Naive thymus-derived CD4-positive, alpha-beta T cell (primary cell): Measurements from ENCODE around the gene MACROD2. TPM values are rescaled to one million over a fixed set of nuclear protein-coding genes. Genes with fewer than 3 reads are reported as not detected.
A peak's percentile ranks its signal among the peaks of the same experiment; 100 is the strongest.

ENCODE experiments used
- ATAC-seq: fragments of 150-1000 bp; cut with Tn5 transposase; 2 replicates; pipeline ENCODE4 v1.10.0; 2021; ENCODE audit warnings: mild to moderate bottlenecking, moderate library complexity
- CTCF ChIA-PET: fragments of 350-600 bp; sonication (Branson Sonifier 250); formaldehyde crosslinking; loops from one replicate; lab custom pipeline; 2021; ENCODE audit warnings: antibody characterized with exemption; lab: Charles Lee
- POLR2A ChIA-PET: fragments of 350-600 bp; sonication (Branson Sonifier 250); formaldehyde crosslinking; loops from one replicate; lab custom pipeline; 2021; ENCODE audit warnings: antibody characterized with exemption, inconsistent platforms; lab: Charles Lee
- DNase-seq, 9 donors: peaks; one replicate each; pipeline versions ENCODE4 v3.0.0 to v3.0.0-alpha.2; 2020 to 2022; ENCODE audit warnings: mixed read lengths in 1 of 9
- H3K27ac ChIP-seq: one replicate; pipeline ENCODE4 v1.7.0; 2013; ENCODE audit warnings: mild to moderate bottlenecking, low read depth, low read length, moderate library complexity
- H3K27me3 ChIP-seq, 2 donors: one replicate each; pipeline ENCODE4 v1.7.0; 2013; ENCODE audit warnings: low read length in 2 of 2, mild to moderate bottlenecking in 2 of 2, moderate library complexity in 2 of 2; ENCODE audit not compliant: control insufficient read depth in 2 of 2, insufficient read depth in 2 of 2
- H3K36me3 ChIP-seq, 3 experiments: 1 replicate in 2 of 3; 2 replicates in 1 of 3; pipeline ENCODE4 v1.7.0; 2013; ENCODE audit warnings: low read length in 3 of 3, mild to moderate bottlenecking in 3 of 3, moderate library complexity in 1 of 3; ENCODE audit not compliant: insufficient read depth in 3 of 3, control insufficient read depth in 2 of 3
- H3K4me1 ChIP-seq, 2 donors: one replicate each; pipeline ENCODE4 v1.7.0; 2013; ENCODE audit warnings: low read length in 2 of 2, mild to moderate bottlenecking in 2 of 2, moderate library complexity in 1 of 2; ENCODE audit not compliant: control insufficient read depth in 2 of 2, insufficient read depth in 2 of 2
- H3K4me3 ChIP-seq: 2 replicates; pipeline ENCODE4 v1.7.0; 2013; ENCODE audit warnings: mild to moderate bottlenecking, low read length
- H3K9me3 ChIP-seq, 3 experiments: 1 replicate in 2 of 3; 2 replicates in 1 of 3; pipeline ENCODE4 v1.7.0; 2013; ENCODE audit warnings: low read length in 3 of 3; ENCODE audit not compliant: control insufficient read depth in 2 of 3
- H3K27ac Mint-ChIP-seq, 9 donors: one replicate each; pipeline ENCODE4 v1.8.0; 2020 to 2022; ENCODE audit warnings: mixed read lengths in 9 of 9, mild to moderate bottlenecking in 8 of 9, moderate library complexity in 5 of 9, inconsistent platforms in 2 of 9
- H3K27me3 Mint-ChIP-seq, 5 donors: one replicate each; pipeline ENCODE4 v1.8.0; 2021 to 2022; ENCODE audit warnings: mixed read lengths in 5 of 5, mild to moderate bottlenecking in 1 of 5
- H3K36me3 Mint-ChIP-seq, 5 donors: one replicate each; pipeline ENCODE4 v1.8.0; 2020 to 2022; ENCODE audit warnings: mixed read lengths in 5 of 5, mild to moderate bottlenecking in 3 of 5, inconsistent platforms in 1 of 5
- H3K4me1 Mint-ChIP-seq, 7 donors: one replicate each; pipeline ENCODE4 v1.8.0; 2020 to 2022; ENCODE audit warnings: mixed read lengths in 7 of 7, mild to moderate bottlenecking in 3 of 7, inconsistent platforms in 1 of 7
- H3K4me3 Mint-ChIP-seq, 10 donors: one replicate each; pipeline ENCODE4 v1.8.0; 2020 to 2022; ENCODE audit warnings: mild to moderate bottlenecking in 10 of 10, mixed read lengths in 10 of 10, moderate library complexity in 6 of 10, inconsistent platforms in 2 of 10
- H3K9me3 Mint-ChIP-seq, 11 donors: one replicate each; pipeline ENCODE4 v1.8.0; 2020 to 2022; ENCODE audit warnings: mixed read lengths in 11 of 11, mild to moderate bottlenecking in 4 of 11, inconsistent platforms in 1 of 11, moderate library complexity in 1 of 11
- intact Hi-C, 2 donors: fragments of 100-400 bp; cut with micrococcal nuclease; formaldehyde crosslinking; loops; one replicate each; pipeline ENCODE4 v1.15.1; 2023
- polyA plus RNA-seq, 2 donors: library from polyadenylated mRNA; unstranded; fragments of 300-500 nt; fragmentation: Illumina TruSeq; gene quantifications; one replicate each; pipeline ENCODE4 v1.2.3, GENCODE V29; 2021
- total RNA-seq, 6 experiments: library from RNA in 5 of 6; stranded (reverse) in 5 of 6; gene quantifications; 1 replicate in 5 of 6; 2 replicates in 1 of 6; pipeline ENCODE4 v1.2.3 and lab custom pipeline; 2021 to 2026

Gene MACROD2
- total and polyA plus RNA-seq, 7 experiments from 2014 or later = 0.27 to 0.86 (median 0.34) TPM; not detected in 4

GRCh38 chr20:15475483-15475882, 1480.2 kb downstream of the MACROD2 start:
- ATAC-seq (peak; percentile 32), DNase-seq (no peak)
- no peaks in the 10 kb centered on the region for H3K27me3 ChIP-seq
- no peaks in the 10 kb centered on the region for H3K4me1 ChIP-seq
- POLR2A ChIA-PET = no interaction called here
- H3K4me3 ChIP-seq = no peak overlapping the region
- CTCF ChIA-PET = no interaction called here
- peaks cover 0 to 3% (median 0%) of the 10 kb centered on the region in 5 donors for H3K36me3 Mint-ChIP-seq
- intact Hi-C loops = no loop called here
- H3K36me3 ChIP-seq = no peaks in the 10 kb centered on the region
- no peak overlapping the region for H3K27ac Mint-ChIP-seq
- no peak overlapping the region for H3K4me3 Mint-ChIP-seq
- no peak overlapping the region for H3K27ac ChIP-seq
- H3K9me3 ChIP-seq = no peaks in the 10 kb centered on the region
- H3K4me1 Mint-ChIP-seq = peaks cover 0 to 1% (median 0%) of the 10 kb centered on the region in 7 donors
- H3K9me3 Mint-ChIP-seq = peaks cover 0 to 10% (median 2%) of the 10 kb centered on the region in 11 donors
- H3K27me3 Mint-ChIP-seq = no peaks in the 10 kb centered on the region

- no peaks in the 10 kb centered on the region for H3K9me3 ChIP-seq
- H3K36me3 ChIP-seq = no peaks in the 10 kb centered on the region
- CTCF ChIA-PET = no interaction called here
Observed at GRCh38 chr20:15476186-15476585, 1480.9 kb downstream of the MACROD2 start.

GRCh38 chr20:15476781-15477180, 1481.5 kb downstream of the MACROD2 start:
- Mint-ChIP-seq H3K27ac (no peak overlapping the region), H3K36me3 (peaks cover 0 to 3% (median 0%) of the 10 kb centered on the region in 5 donors), H3K9me3 (peaks cover 0 to 13% (median 2%) of the 10 kb centered on the region in 11 donors), H3K27me3 (peaks cover 0 to 4% (median 0%) of the 10 kb centered on the region in 5 donors), H3K4me3 (no peak overlapping the region), H3K4me1 (peaks cover 0 to 1% (median 0%) of the 10 kb centered on the region in 7 donors)
- ChIA-PET POLR2A (no interaction called here), CTCF (no interaction called here)
- no peaks in the 10 kb centered on the region for H3K27me3 ChIP-seq
- no peak overlapping the region for H3K27ac ChIP-seq
- DNase-seq (no peak), ATAC-seq (no peak)
- H3K36me3 ChIP-seq = no peaks in the 10 kb centered on the region
- no peak overlapping the region for H3K4me3 ChIP-seq
- H3K4me1 ChIP-seq = no peaks in the 10 kb centered on the region
- intact Hi-C loops = no loop called here
- no peaks in the 10 kb centered on the region for H3K9me3 ChIP-seq

More at GRCh38 chr20:15476186-15476585, 1480.9 kb downstream of the MACROD2 start:
- POLR2A ChIA-PET = no interaction called here
- H3K4me3 Mint-ChIP-seq = no peak overlapping the region
- H3K4me1 Mint-ChIP-seq = peaks cover 0 to 1% (median 0%) of the 10 kb centered on the region in 7 donors
- H3K27ac Mint-ChIP-seq = no peak overlapping the region
- intact Hi-C loops = no loop called here
- Histone ChIP-seq H3K4me1 (no peaks in the 10 kb centered on the region), H3K4me3 (no peak overlapping the region), H3K27ac (no peak overlapping the region), H3K27me3 (no peaks in the 10 kb centered on the region)
- no peak for DNase-seq
- peaks cover 0 to 4% (median 0%) of the 10 kb centered on the region in 5 donors for H3K27me3 Mint-ChIP-seq
- peaks cover 0 to 3% (median 0%) of the 10 kb centered on the region in 5 donors for H3K36me3 Mint-ChIP-seq
- no peak for ATAC-seq
- peaks cover 0 to 13% (median 2%) of the 10 kb centered on the region in 11 donors for H3K9me3 Mint-ChIP-seq

GRCh38 chr20:15482525-15482924, 1487.2 kb downstream of the MACROD2 start:
- no peaks in the 10 kb centered on the region for H3K4me1 ChIP-seq
- intact Hi-C loops = no loop called here
- no peak overlapping the region for H3K27ac ChIP-seq
- Mint-ChIP-seq H3K4me3 (no peak overlapping the region), H3K27ac (no peak overlapping the region), H3K27me3 (peaks cover 0 to 4% (median 0%) of the 10 kb centered on the region in 5 donors), H3K36me3 (peaks cover 0 to 3% (median 0%) of the 10 kb centered on the region in 5 donors), H3K9me3 (peaks cover 0 to 20% (median 4%) of the 10 kb centered on the region in 11 donors), H3K4me1 (peaks cover 0 to 1% (median 0%) of the 10 kb centered on the region in 7 donors)
- DNase-seq (no peak), ATAC-seq (no peak)
- H3K27me3 ChIP-seq = no peaks in the 10 kb centered on the region
- no peak overlapping the region for H3K4me3 ChIP-seq
- H3K9me3 ChIP-seq = no peaks in the 10 kb centered on the region
- POLR2A ChIA-PET = no interaction called here
- H3K36me3 ChIP-seq = no peaks in the 10 kb centered on the region
- CTCF ChIA-PET = no interaction called here

GRCh38 chr20:15485519-15485918, 1490.2 kb downstream of the MACROD2 start:
- no peak for ATAC-seq
- Histone ChIP-seq H3K27me3 (no peaks in the 10 kb centered on the region), H3K27ac (no peak overlapping the region), H3K9me3 (no peaks in the 10 kb centered on the region), H3K36me3 (no peaks in the 10 kb centered on the region), H3K4me1 (no peaks in the 10 kb centered on the region), H3K4me3 (no peak overlapping the region)
- peaks cover 0 to 4% (median 0%) of the 10 kb centered on the region in 5 donors for H3K27me3 Mint-ChIP-seq
- CTCF ChIA-PET = no interaction called here
- intact Hi-C loops = no loop called here
- H3K4me3 Mint-ChIP-seq = no peak overlapping the region
- no peak for DNase-seq
- no peaks in the 10 kb centered on the region for H3K4me1 Mint-ChIP-seq
- H3K36me3 Mint-ChIP-seq = no peaks in the 10 kb centered on the region
- POLR2A ChIA-PET = no interaction called here
- H3K27ac Mint-ChIP-seq = no peak overlapping the region
- peaks cover 0 to 16% (median 5%) of the 10 kb centered on the region in 11 donors for H3K9me3 Mint-ChIP-seq

GRCh38 chr20:15487030-15487429, 1491.7 kb downstream of the MACROD2 start:
- no peak overlapping the region for H3K27ac Mint-ChIP-seq
- H3K36me3 Mint-ChIP-seq = no peaks in the 10 kb centered on the region
- intact Hi-C loops = no loop called here
- H3K4me3 ChIP-seq = no peak overlapping the region
- no peak for DNase-seq
- peaks cover 0 to 16% (median 5%) of the 10 kb centered on the region in 11 donors for H3K9me3 Mint-ChIP-seq
- no peaks in the 10 kb centered on the region for H3K27me3 Mint-ChIP-seq
- H3K4me1 ChIP-seq = no peaks in the 10 kb centered on the region
- ChIA-PET CTCF (no interaction called here), POLR2A (no interaction called here)
- H3K36me3 ChIP-seq = no peaks in the 10 kb centered on the region
- no peak overlapping the region for H3K27ac ChIP-seq
- H3K4me1 Mint-ChIP-seq = no peaks in the 10 kb centered on the region
- no peak for ATAC-seq
- H3K27me3 ChIP-seq = no peaks in the 10 kb centered on the region
- H3K4me3 Mint-ChIP-seq = no peak overlapping the region
- no peaks in the 10 kb centered on the region for H3K9me3 ChIP-seq

GRCh38 chr20:15487682-15488081, 1492.4 kb downstream of the MACROD2 start:
- Mint-ChIP-seq H3K36me3 (no peaks in the 10 kb centered on the region), H3K27me3 (peaks cover 0 to 4% (median 0%) of the 10 kb centered on the region in 5 donors), H3K4me1 (no peaks in the 10 kb centered on the region), H3K27ac (no peak overlapping the region), H3K4me3 (no peak overlapping the region), H3K9me3 (peaks cover 0 to 16% (median 5%) of the 10 kb centered on the region in 11 donors)
- POLR2A ChIA-PET = no interaction called here
- intact Hi-C loops = no loop called here
- Histone ChIP-seq H3K27me3 (no peaks in the 10 kb centered on the region), H3K9me3 (no peaks in the 10 kb centered on the region), H3K4me1 (no peaks in the 10 kb centered on the region), H3K4me3 (no peak overlapping the region), H3K27ac (no peak overlapping the region), H3K36me3 (no peaks in the 10 kb centered on the region)
- ATAC-seq (no peak), DNase-seq (no peak)
- CTCF ChIA-PET = no interaction called here
